Activated T-cell treated with anti-CD3 and anti-CD28 coated beads, Interleukin-2, amount 50 U/mL, for 24 hours (primary cell): ENCODE results near the gene ARHGAP23.

ENCODE experiments used
- DNase-seq: peaks from one replicate; pipeline ENCODE4 v3.0.0-alpha.2; 2020
- H3K27ac Mint-ChIP-seq: 2 replicates; pipeline ENCODE4 v1.8.0; 2020; ENCODE audit warnings: mild to moderate bottlenecking, mixed read lengths
- H3K27me3 Mint-ChIP-seq: 2 replicates; pipeline ENCODE4 v1.8.0; 2020; ENCODE audit warnings: mixed read lengths
- H3K36me3 Mint-ChIP-seq: 2 replicates; pipeline ENCODE4 v1.8.0; 2020; ENCODE audit warnings: low read depth, mixed read lengths
- H3K4me1 Mint-ChIP-seq: 2 replicates; pipeline ENCODE4 v1.8.0; 2020; ENCODE audit warnings: low read depth, mixed read lengths
- H3K4me3 Mint-ChIP-seq: 2 replicates; pipeline ENCODE4 v1.8.0; 2020; ENCODE audit warnings: mild to moderate bottlenecking, moderate library complexity, mixed read lengths
- H3K9me3 Mint-ChIP-seq: 2 replicates; pipeline ENCODE4 v1.8.0; 2020; ENCODE audit warnings: mixed read lengths

The ARHGAP23 gene

DNA sequence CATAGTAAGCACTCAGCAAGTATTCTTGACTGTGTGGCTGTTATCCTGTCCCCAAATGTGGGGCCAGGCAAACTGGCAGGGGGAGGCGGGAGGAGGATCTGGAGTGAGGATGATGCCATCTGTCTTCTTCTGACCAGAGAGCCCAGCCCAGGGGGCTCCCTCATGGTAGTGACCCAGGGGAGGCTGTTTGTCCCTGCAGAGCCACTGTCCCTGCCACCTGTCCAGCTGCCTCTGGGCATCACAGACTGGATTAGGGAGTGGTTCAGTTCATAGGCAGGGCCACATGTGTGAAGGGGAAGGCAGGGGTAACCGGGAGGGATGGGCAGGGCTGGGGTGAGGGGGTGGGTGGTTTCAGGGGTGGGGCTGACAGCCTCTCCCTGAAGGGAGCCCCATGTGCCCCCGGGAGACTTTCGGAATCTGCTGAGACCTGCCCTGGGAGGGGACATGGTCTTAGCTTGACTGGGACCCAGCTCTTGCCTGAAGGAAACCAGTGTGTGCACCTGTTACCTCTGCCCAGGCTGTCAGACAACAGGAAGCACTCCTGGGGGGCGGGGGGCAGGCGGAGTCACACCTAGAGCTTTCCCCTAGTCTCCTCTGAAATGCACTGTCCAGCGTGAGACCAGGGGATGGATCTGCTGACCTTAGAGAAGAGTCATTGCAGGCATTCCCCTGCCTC lies 15.2 kb downstream of the ARHGAP23 start:
- Mint-ChIP-seq H3K36me3 (no peaks in the 10 kb centered on the region), H3K9me3 (no peaks in the 10 kb centered on the region), H3K4me3 (no peak overlapping the region), H3K4me1 (peaks cover 5% of the 10 kb centered on the region), H3K27ac (no peak overlapping the region), H3K27me3 (peaks cover 11% of the 10 kb centered on the region)
- DNase-seq: no peak

GRCh38 chr17:38444151-38444550 lies 15.9 kb downstream of the ARHGAP23 start:
- H3K27ac Mint-ChIP-seq: no peak overlapping the region
- H3K27me3 Mint-ChIP-seq: peaks cover 13% of the 10 kb centered on the region
- no peaks in the 10 kb centered on the region for H3K36me3 Mint-ChIP-seq
- H3K4me3 Mint-ChIP-seq: no peak overlapping the region
- DNase-seq: peak; percentile 75
- no peaks in the 10 kb centered on the region for H3K9me3 Mint-ChIP-seq
- H3K4me1 Mint-ChIP-seq: peaks cover 5% of the 10 kb centered on the region

DNA sequence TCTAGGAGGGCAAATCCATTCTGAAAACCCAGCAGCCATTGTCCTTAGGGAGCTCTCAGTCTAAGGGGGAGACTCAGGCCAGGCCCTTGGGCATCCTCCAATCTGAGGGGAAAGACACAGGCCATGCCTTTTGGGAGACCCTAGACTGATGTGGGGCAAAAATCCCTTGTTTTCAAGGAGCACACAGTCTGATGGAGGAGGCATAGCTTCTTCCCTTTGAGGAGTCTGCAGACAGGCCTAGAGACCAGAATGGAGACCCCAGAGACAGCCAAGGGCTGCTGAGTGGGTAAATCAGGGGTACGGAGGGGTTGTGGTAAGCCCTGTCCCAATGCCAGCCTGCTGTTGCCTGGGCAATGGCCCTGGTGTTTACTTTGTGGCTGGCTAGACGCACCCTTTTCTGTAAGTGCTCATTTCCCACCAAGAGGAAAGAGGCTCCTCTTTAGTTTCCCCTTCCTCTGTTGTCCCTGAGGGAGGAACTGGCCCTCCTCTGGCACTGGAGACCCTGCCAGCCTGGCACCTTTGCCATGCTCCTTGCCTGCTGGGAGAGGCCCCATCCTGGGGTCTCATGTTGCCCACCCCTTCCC lies 19.3 kb downstream of the ARHGAP23 start:
- Mint-ChIP-seq H3K9me3 (no peaks in the 10 kb centered on the region), H3K4me1 (peaks cover 5% of the 10 kb centered on the region), H3K4me3 (no peak overlapping the region), H3K36me3 (no peaks in the 10 kb centered on the region), H3K27ac (no peak overlapping the region), H3K27me3 (peaks cover 34% of the 10 kb centered on the region)
- DNase-seq: no peak

DNA sequence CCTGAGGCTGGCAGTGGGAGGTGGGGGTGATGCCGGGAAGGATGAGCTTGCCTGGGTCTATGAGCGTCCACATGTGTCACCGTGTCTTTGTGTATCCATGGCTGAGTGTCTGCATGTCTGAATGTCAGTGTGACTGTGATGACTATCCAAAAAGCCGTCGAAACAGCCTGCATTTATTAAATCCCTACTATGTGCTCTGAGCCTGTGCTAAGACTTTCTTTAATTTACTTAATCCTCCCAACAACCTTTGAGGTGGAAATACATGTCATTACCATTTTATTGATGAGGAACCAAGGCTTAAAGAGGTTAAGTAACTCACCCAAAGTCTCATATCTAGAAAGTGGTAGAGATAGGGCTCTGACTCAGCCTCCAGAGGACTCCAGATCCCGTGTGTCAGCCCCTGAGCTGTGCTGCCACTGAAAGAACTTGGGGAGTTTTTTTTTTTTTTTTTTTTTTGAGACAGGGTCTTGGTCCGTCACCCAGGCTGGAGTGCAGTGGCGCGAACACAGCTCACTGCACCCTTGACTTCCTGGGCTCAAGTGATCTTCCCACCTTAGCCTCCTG lies 20.0 kb downstream of the ARHGAP23 start:
- H3K9me3 Mint-ChIP-seq: no peaks in the 10 kb centered on the region
- no peak for DNase-seq
- H3K4me1 Mint-ChIP-seq: peaks cover 10% of the 10 kb centered on the region
- H3K36me3 Mint-ChIP-seq: no peaks in the 10 kb centered on the region
- H3K27ac Mint-ChIP-seq: no peak overlapping the region
- H3K4me3 Mint-ChIP-seq: no peak overlapping the region
- peaks cover 37% of the 10 kb centered on the region for H3K27me3 Mint-ChIP-seq

GRCh38 chr17:38449364-38449763 lies 21.1 kb downstream of the ARHGAP23 start:
- Mint-ChIP-seq H3K9me3 (no peaks in the 10 kb centered on the region), H3K4me1 (peaks cover 9% of the 10 kb centered on the region), H3K27me3 (peaks cover 40% of the 10 kb centered on the region), H3K36me3 (no peaks in the 10 kb centered on the region), H3K27ac (no peak overlapping the region), H3K4me3 (no peak overlapping the region)
- DNase-seq: no peak

GRCh38 chr17:38450557-38451029 lies 22.3 kb downstream of the ARHGAP23 start:
- H3K27ac Mint-ChIP-seq: no peak overlapping the region
- no peaks in the 10 kb centered on the region for H3K9me3 Mint-ChIP-seq
- H3K36me3 Mint-ChIP-seq: no peaks in the 10 kb centered on the region
- H3K27me3 Mint-ChIP-seq: peaks cover 48% of the 10 kb centered on the region
- H3K4me1 Mint-ChIP-seq: peaks cover 14% of the 10 kb centered on the region
- H3K4me3 Mint-ChIP-seq: no peak overlapping the region
- no peak for DNase-seq

DNA sequence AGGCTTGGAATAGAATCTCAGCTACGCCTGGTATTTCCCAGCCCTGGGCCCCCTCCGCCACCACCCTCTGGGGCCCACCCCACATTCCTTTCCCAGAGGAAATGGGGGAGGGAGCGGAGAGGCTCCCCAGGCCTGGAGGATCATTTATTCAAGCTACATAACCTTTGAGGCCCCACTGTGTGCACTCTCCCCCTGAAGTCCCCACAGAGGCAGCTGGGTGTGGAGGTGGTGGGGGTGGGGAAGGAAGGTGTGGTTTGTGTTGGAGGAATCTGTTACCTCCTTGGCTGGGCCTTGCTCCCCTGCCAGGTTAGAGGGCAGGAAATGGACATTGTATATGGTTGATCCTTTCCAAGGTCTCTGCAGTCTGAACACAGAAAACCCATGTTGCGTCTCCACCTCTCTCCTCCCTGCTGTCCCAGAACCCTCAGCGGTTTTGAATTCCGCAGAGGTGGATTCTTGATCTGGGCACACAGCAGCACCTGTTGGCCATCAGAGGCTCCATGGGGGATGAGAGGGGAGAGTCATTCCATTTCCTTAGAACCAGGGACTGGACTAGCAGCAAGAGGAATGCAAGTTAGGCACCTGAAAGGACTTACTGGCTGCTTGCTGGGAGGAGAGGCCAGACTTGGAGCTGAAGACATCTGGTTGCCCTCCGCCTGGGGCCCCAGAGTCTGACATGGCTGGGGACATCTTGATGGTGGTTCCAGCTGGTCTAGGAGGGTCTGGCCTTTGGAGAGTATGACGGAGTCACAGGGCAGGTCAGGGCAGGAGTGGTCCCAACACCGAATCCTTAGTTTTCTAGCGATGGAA lies 23.0 kb downstream of the ARHGAP23 start:
- DNase-seq: no peak
- H3K27me3 Mint-ChIP-seq: peaks cover 48% of the 10 kb centered on the region
- H3K4me3 Mint-ChIP-seq: no peak overlapping the region
- no peak overlapping the region for H3K27ac Mint-ChIP-seq
- H3K36me3 Mint-ChIP-seq: no peaks in the 10 kb centered on the region
- H3K9me3 Mint-ChIP-seq: no peaks in the 10 kb centered on the region
- H3K4me1 Mint-ChIP-seq: peaks cover 14% of the 10 kb centered on the region

- Mint-ChIP-seq H3K36me3 (no peaks in the 10 kb centered on the region), H3K4me3 (no peak overlapping the region), H3K27ac (no peak overlapping the region), H3K27me3 (peaks cover 54% of the 10 kb centered on the region), H3K9me3 (no peaks in the 10 kb centered on the region), H3K4me1 (peaks cover 14% of the 10 kb centered on the region)
- no peak for DNase-seq
Observed at GRCh38 chr17:38451840-38452529, 23.7 kb downstream of the ARHGAP23 start.

DNA sequence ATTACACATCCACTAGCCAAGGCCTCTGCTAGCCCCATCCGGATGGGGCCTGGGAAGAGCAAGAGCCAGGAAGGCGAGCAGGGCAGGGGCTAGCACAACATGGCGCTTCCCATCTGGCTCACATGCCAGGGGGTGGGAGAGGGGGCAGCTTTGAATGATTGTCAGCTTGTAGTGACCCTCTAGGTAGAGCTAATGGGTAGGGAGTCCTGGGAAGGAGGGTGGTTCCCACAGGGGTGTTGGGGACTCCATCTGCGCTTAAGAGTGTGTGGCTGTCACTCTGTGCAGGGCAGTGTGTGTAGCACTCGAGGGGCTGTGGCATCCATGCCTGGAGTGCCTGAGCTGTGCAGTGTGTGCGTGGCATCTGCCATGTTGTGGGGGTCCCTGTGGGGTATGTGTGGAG lies 24.5 kb downstream of the ARHGAP23 start:
- H3K9me3 Mint-ChIP-seq: no peaks in the 10 kb centered on the region
- no peak overlapping the region for H3K4me3 Mint-ChIP-seq
- H3K27ac Mint-ChIP-seq: no peak overlapping the region
- DNase-seq: no peak
- H3K27me3 Mint-ChIP-seq: peaks cover 59% of the 10 kb centered on the region
- H3K4me1 Mint-ChIP-seq: peaks cover 14% of the 10 kb centered on the region
- no peaks in the 10 kb centered on the region for H3K36me3 Mint-ChIP-seq

GRCh38 chr17:38453951-38454421 lies 25.7 kb downstream of the ARHGAP23 start:
- Mint-ChIP-seq H3K36me3 (no peaks in the 10 kb centered on the region), H3K4me3 (no peak overlapping the region), H3K4me1 (peaks cover 14% of the 10 kb centered on the region), H3K27ac (no peak overlapping the region), H3K27me3 (peaks cover 59% of the 10 kb centered on the region), H3K9me3 (no peaks in the 10 kb centered on the region)
- DNase-seq: no peak

DNA sequence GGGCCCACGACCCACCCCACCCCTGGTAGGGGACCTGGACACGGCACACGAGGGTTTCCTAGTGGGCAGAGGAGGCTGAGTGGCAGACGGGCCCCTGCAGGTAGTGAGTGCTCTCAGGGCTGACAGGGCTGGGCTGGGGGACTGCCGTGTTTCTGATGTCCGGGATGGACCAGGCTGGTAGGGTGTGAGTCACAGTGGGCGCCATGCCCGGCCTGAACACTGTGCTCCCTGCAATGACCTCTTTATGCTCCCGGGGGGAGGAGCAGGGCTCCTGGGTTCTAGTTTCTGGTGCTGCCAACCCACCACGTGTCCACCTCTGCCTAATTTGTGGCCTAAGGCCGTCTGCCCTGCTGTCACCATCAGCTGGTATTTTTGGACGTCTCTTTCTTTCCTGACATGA lies 26.3 kb downstream of the ARHGAP23 start:
- DNase-seq: no peak
- peaks cover 14% of the 10 kb centered on the region for H3K4me1 Mint-ChIP-seq
- no peak overlapping the region for H3K27ac Mint-ChIP-seq
- H3K9me3 Mint-ChIP-seq: no peaks in the 10 kb centered on the region
- peaks cover 53% of the 10 kb centered on the region for H3K27me3 Mint-ChIP-seq
- no peaks in the 10 kb centered on the region for H3K36me3 Mint-ChIP-seq
- H3K4me3 Mint-ChIP-seq: no peak overlapping the region

DNA sequence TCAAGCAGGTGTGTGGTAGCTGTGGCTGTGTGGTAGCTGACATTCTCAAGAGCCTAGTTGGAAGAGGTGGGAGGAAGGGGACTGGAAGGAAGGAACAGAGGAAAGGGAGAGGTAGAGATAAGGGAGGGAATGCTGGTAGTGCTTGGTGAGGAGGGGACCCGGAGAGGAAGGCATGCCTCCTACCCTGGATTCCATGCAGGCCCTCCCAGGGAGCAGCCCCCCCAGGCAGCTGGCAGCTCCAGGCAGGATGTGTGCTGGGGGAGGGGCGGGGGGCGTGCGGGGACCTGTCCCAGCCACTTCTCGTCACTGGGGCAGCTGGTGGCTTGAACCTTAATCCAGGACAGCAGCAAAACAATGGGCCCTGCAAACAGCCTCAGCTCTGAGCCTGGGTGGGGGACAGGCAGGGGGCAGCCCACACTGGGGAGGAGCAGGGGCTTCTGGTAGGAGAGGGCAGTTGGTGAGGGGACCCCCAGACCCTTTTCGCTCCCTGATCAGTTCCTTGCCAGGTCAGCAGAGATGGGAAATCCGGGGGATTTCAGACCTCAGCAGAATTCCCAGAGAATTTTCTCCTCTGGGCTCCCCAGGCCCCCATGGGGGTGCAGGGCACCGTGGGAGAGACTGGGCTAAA lies 27.1 kb downstream of the ARHGAP23 start:
- Mint-ChIP-seq H3K4me3 (no peak overlapping the region), H3K27ac (no peak overlapping the region), H3K9me3 (no peaks in the 10 kb centered on the region)

GRCh38 chr17:38456031-38456815 lies 28.0 kb downstream of the ARHGAP23 start:
- H3K4me3 Mint-ChIP-seq: no peak overlapping the region
- no peaks in the 10 kb centered on the region for H3K36me3 Mint-ChIP-seq
- peaks cover 14% of the 10 kb centered on the region for H3K4me1 Mint-ChIP-seq
- no peak for DNase-seq
- H3K27me3 Mint-ChIP-seq: peaks cover 44% of the 10 kb centered on the region
- H3K27ac Mint-ChIP-seq: no peak overlapping the region
- H3K9me3 Mint-ChIP-seq: no peaks in the 10 kb centered on the region

More for the DNA sequence above, 27.1 kb downstream of the ARHGAP23 start:
- peaks cover 50% of the 10 kb centered on the region for H3K27me3 Mint-ChIP-seq
- H3K36me3 Mint-ChIP-seq: no peaks in the 10 kb centered on the region
- no peak for DNase-seq
- H3K4me1 Mint-ChIP-seq: peaks cover 14% of the 10 kb centered on the region
